Keratinocyte (primary cell): ENCODE measurements around the gene FHIT. TPM values are rescaled to one million over a fixed set of nuclear protein-coding genes. Genes with fewer than 3 reads are reported as not detected.

ENCODE experiments used
- DNase-seq: peaks from one replicate; pipeline ENCODE4 v3.0.0-alpha.2; 2011; ENCODE audit warnings: low read depth, missing footprints, low spot score
- FAIRE-seq: peaks from 2 replicates; lab custom pipeline; 2011; peaks lifted over from hg19 to GRCh38; lab: Jason Lieb, UNC
- H2AFZ ChIP-seq: 2 replicates; pipeline ENCODE4 v1.6.0; 2012; ENCODE audit warnings: low read length, control low read depth, inconsistent platforms; ENCODE audit not compliant: control insufficient read depth
- H3K27ac ChIP-seq: 2 replicates; pipeline ENCODE4 v1.5.1; 2011; ENCODE audit warnings: low read length; ENCODE audit not compliant: control insufficient read depth, insufficient read depth
- H3K27me3 ChIP-seq: 3 replicates; pipeline ENCODE4 v1.6.0; 2011; ENCODE audit warnings: low read length; ENCODE audit not compliant: control insufficient read depth, insufficient read depth; ENCODE audit errors: extremely low read depth
- H3K36me3 ChIP-seq, 2 experiments: 2 replicates in 1 of 2; 3 replicates in 1 of 2; pipeline ENCODE4 v1.5.1; 2011; ENCODE audit warnings: low read length in 2 of 2, mild to moderate bottlenecking in 1 of 2; ENCODE audit not compliant: control insufficient read depth in 2 of 2, insufficient read depth in 2 of 2; ENCODE audit errors: extremely low read depth in 1 of 2
- H3K4me1 ChIP-seq: 3 replicates; pipeline ENCODE4 v1.5.1; 2011; ENCODE audit warnings: low read length; ENCODE audit not compliant: control insufficient read depth, insufficient read depth; ENCODE audit errors: extremely low read depth
- H3K4me2 ChIP-seq: 3 replicates; pipeline ENCODE4 v1.6.0; 2011; ENCODE audit warnings: low read depth, low read length; ENCODE audit not compliant: control insufficient read depth, insufficient read depth; ENCODE audit errors: extremely low read depth
- H3K4me3 ChIP-seq, 3 experiments: fragments of 200-600 bp in 1 of 3; sonication (generic) in 1 of 3; 2 replicates in 2 of 3; 3 replicates in 1 of 3; pipeline ENCODE4 v1.5.1; 2011 to 2016; ENCODE audit warnings: low read length in 3 of 3, mild to moderate bottlenecking in 3 of 3, control low read depth in 2 of 3, inconsistent platforms in 1 of 3, low read depth in 1 of 3, mixed read lengths in 1 of 3, mixed run types in 1 of 3, moderate library complexity in 1 of 3; ENCODE audit not compliant: control insufficient read depth in 2 of 3, insufficient read depth in 2 of 3; ENCODE audit errors: extremely low read depth in 1 of 3
- H3K79me2 ChIP-seq: 2 replicates; pipeline ENCODE4 v1.6.0; 2012; ENCODE audit warnings: low read length; ENCODE audit not compliant: control insufficient read depth, insufficient read depth
- H3K9ac ChIP-seq: 3 replicates; pipeline ENCODE4 v1.6.0; 2011; ENCODE audit warnings: low read length; ENCODE audit not compliant: control insufficient read depth, insufficient read depth; ENCODE audit errors: extremely low read depth
- H3K9me1 ChIP-seq: 3 replicates; pipeline ENCODE4 v1.6.0; 2011; ENCODE audit warnings: low read length; ENCODE audit not compliant: control insufficient read depth, insufficient read depth; ENCODE audit errors: extremely low read depth
- H3K9me3 ChIP-seq: 2 replicates; pipeline ENCODE4 v1.5.1; 2012; ENCODE audit warnings: low read depth, low read length; ENCODE audit not compliant: control insufficient read depth
- H4K20me1 ChIP-seq: 3 replicates; pipeline ENCODE4 v1.6.0; 2011; ENCODE audit warnings: low read length; ENCODE audit not compliant: control insufficient read depth, insufficient read depth; ENCODE audit errors: extremely low read depth
- CTCF ChIP-seq, 3 experiments: IDR thresholded peaks in 1 of 3; conservative IDR thresholded peaks in 1 of 3; optimal IDR thresholded peaks in 1 of 3; 2 replicates in 2 of 3; 3 replicates in 1 of 3; pipeline versions ENCODE3 to v1.5.1; 2011; ENCODE audit warnings: low read length in 3 of 3, mild to moderate bottlenecking in 3 of 3, moderate library complexity in 2 of 3, control low read depth in 1 of 3, inconsistent platforms in 1 of 3; ENCODE audit not compliant: insufficient read depth in 2 of 3; ENCODE audit errors: extremely low read depth in 1 of 3
- EZH2 ChIP-seq: IDR thresholded peaks from one replicate; pipeline ENCODE4 v1.6.1; 2012; ENCODE audit warnings: inconsistent platforms, mild to moderate bottlenecking, low read length, moderate library complexity
- dilution Hi-C: fragments of 300-500 bp; cut with MboI; formaldehyde crosslinking; loops from one replicate; pipeline ENCODE4 v1.7.0; 2020; ENCODE audit warnings: low sequenced_read_pairs; ENCODE audit not compliant: extremely low pct_ligation_motif_present
- polyA plus RNA-seq, 5 experiments: library from polyadenylated mRNA; depleted of rRNA in 3 of 5; stranded (reverse) in 3 of 5; stranded (forward) in 1 of 5; unstranded in 1 of 5; fragments of >200 nt; gene quantifications; 1 replicate in 1 of 5; 2 replicates in 3 of 5; 3 replicates in 1 of 5; pipeline versions ENCODE4 v1.2.1 to v1.2.3, GENCODE V29; 2011 to 2012; ENCODE audit warnings: missing spikeins in 2 of 5, low read depth in 1 of 5, low replicate concordance in 1 of 5

Gene FHIT
- polyA plus RNA-seq, 1 donor (not counting 4 experiments of a cell fraction or from before 2014, with no cell fraction given): 2.2 TPM

DNA sequence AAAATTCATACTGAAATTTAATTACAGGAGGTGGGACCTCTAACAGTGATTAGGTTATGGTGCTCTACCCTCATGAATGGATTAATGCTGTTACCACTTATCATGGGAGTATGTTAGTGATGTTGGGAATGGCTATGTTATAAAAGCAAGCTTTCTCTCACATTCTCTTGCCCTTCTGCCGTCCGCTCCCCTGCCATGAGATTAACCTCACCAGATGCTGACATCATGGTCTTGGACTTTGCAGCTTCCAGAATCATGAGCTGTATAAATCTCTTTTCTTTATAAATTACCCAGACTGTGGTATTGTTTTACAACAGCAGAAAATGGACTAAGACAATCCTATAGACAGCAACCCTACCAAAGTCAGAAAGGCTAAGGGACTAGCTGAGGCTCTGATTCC is 884.8 kb downstream of the FHIT start:
- Histone ChIP-seq H3K9me1 (no peaks in the 10 kb centered on the region), H3K9ac (no peak overlapping the region), H3K79me2 (no peaks in the 10 kb centered on the region), H3K4me2 (no peak overlapping the region), H3K36me3 (no peaks in the 10 kb centered on the region), H2AFZ (no peak overlapping the region), H3K27me3 (no peaks in the 10 kb centered on the region), H3K4me1 (peaks cover 5% of the 10 kb centered on the region), H3K4me3 (no peak overlapping the region), H3K9me3 (no peaks in the 10 kb centered on the region), H4K20me1 (no peaks in the 10 kb centered on the region), H3K27ac (no peak overlapping the region)
- TF ChIP-seq EZH2: no peak
- TF ChIP-seq CTCF (optimal IDR thresholded peaks at IDR 0.05 in 1 of 3, IDR thresholded peaks at IDR 0.05 in 1 of 3, conservative IDR thresholded peaks at IDR 0.05 in 1 of 3; ENCODE audit: extremely low read depth in 1 of 3, insufficient read depth in 2 of 3, low read length in 3 of 3): no peak
- dilution Hi-C loops: no loop called here
- DNase-seq (no peak), FAIRE-seq (no peak)

DNA sequence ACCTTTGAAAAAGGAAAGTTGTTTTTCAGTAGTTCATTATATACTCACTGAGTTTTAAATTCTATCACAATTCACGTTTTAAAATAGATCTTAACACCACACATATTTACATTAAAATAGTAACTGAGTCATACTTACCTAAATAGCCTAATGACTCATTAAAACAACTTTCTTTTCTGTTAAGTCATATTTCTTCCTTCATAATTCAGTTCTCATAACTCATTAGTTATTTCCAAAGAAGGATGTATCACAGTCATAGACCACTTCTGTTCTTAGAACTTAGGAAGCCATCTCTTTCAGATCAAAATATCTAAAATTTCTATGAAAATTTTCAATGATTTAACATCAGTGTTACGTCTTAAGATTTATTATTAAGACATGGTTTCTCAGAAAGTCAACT is 885.9 kb downstream of the FHIT start:
- Histone ChIP-seq H3K9me3 (no peaks in the 10 kb centered on the region), H3K9me1 (no peaks in the 10 kb centered on the region), H4K20me1 (no peaks in the 10 kb centered on the region), H3K79me2 (no peaks in the 10 kb centered on the region), H3K9ac (no peak overlapping the region), H3K27me3 (peaks cover 4% of the 10 kb centered on the region), H3K4me1 (peaks cover 5% of the 10 kb centered on the region), H2AFZ (no peak overlapping the region), H3K27ac (no peak overlapping the region), H3K4me3 (no peak overlapping the region), H3K4me2 (no peak overlapping the region), H3K36me3 (no peaks in the 10 kb centered on the region)
- DNase-seq: no peak
- dilution Hi-C loops: no loop called here
- no peak for FAIRE-seq
- TF ChIP-seq EZH2 (no peak), CTCF (optimal IDR thresholded peaks at IDR 0.05 in 1 of 3, IDR thresholded peaks at IDR 0.05 in 1 of 3, conservative IDR thresholded peaks at IDR 0.05 in 1 of 3; ENCODE audit: extremely low read depth in 1 of 3, insufficient read depth in 2 of 3, low read length in 3 of 3) (no peak)
